Tibial artery (tissue), 4 donors: ENCODE data around the gene GPS2.

Source experiments
- DNase-seq, 2 donors: peaks; one replicate each; pipeline ENCODE4 v3.0.0-alpha.2; 2019
- H3K27ac ChIP-seq, 2 donors: fragments of 200-600 bp; sonication (generic) in 1 of 2; 1 replicate in 1 of 2; 2 replicates in 1 of 2; pipeline ENCODE4 v1.5.1; 2018 to 2019; ENCODE audit warnings: mild to moderate bottlenecking in 1 of 2
- H3K27me3 ChIP-seq, 2 donors: fragments of 200-600 bp; sonication (generic) in 1 of 2; one replicate each; pipeline versions ENCODE4 v1.5.1 to v1.6.0; 2016 to 2019
- H3K36me3 ChIP-seq, 3 donors: fragments of 200-600 bp; sonication (generic) in 2 of 3; one replicate each; pipeline ENCODE4 v1.5.1; 2016 to 2019; ENCODE audit warnings: mild to moderate bottlenecking in 2 of 3
- H3K4me1 ChIP-seq, 4 donors: fragments of 200-600 bp; sonication (generic) in 2 of 4; 1 replicate in 3 of 4; 2 replicates in 1 of 4; pipeline ENCODE4 v1.5.1; 2016 to 2019
- H3K4me3 ChIP-seq, 2 donors: fragments of 200-600 bp; sonication (generic) in 1 of 2; 1 replicate in 1 of 2; 2 replicates in 1 of 2; pipeline ENCODE4 v1.5.1; 2018 to 2019; ENCODE audit warnings: mild to moderate bottlenecking in 2 of 2
- H3K9me3 ChIP-seq, 3 donors: fragments of 200-600 bp; sonication (generic) in 1 of 3; one replicate each; pipeline ENCODE4 v1.5.1; 2016 to 2019
- intact Hi-C: fragments of 100-400 bp; cut with DNase I; formaldehyde crosslinking; loops from one replicate; pipeline ENCODE4 v1.15.0; 2023; ENCODE audit warnings: low total_unique reads
- TF ChIP-seq, protein P1 (sequence below), 2 experiments: fragments of 200-600 bp in 1 of 2; fragments of 450-650 bp in 1 of 2; IDR thresholded peaks; one replicate each; pipeline ENCODE4 v1.5.1; 2017 to 2019; ENCODE audit warnings: antibody characterized with exemption in 2 of 2, mild to moderate bottlenecking in 1 of 2, moderate library complexity in 1 of 2

Gene GPS2

DNA sequence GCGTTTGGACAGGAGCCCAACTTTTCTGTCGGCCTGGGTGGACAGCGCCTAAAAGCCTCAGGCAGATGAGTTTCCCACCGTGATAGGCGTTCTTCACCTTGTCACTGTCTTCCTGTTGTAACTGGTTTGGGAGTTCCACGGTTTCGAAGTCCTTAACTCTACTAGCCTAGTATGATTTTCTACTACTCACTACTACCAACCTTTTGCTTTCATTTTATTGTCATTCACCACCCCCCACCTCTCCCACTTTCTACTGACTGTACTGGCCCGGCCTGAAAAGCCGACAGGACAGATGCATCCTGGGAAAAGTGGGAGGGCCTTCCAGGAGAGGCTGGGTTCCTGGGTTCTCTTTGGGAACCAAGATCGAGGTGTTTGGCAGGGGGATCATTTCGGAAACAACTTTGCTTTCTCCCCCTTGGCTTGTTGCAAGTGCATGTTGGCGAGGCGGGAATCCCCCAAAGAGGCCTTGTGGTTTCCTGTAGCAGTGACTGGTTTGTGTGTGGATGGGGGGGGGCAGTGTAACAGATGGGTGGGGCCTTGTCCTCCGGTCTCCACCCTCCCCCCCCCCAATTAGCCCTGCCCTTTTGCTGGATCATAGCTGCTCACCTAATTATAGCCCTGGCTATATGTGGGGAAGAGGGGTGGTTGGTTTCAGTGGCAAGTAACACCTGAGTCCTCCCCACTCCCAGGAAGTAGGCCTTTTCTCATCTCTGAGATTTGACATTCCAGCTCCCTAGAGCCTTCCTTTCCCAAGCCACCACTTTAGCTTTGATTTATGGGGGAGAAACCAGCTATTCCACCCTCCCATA is 6.3 kb downstream of the GPS2 start:
- intact Hi-C loops = no loop called here
- H3K4me1 ChIP-seq = peaks cover 0 to 48% (median 37%) of the 10 kb centered on the region in 4 donors
- no peaks in the 10 kb centered on the region for H3K9me3 ChIP-seq
- DNase-seq = peak; percentile 80 to 87
- H3K36me3 ChIP-seq = peaks cover 39 to 47% (median 43%) of the 10 kb centered on the region in 3 donors
- no peaks in the 10 kb centered on the region for H3K27me3 ChIP-seq
- peak overlapping the region; percentile 91 to 98 for H3K4me3 ChIP-seq
- TF ChIP-seq, protein P1, sequence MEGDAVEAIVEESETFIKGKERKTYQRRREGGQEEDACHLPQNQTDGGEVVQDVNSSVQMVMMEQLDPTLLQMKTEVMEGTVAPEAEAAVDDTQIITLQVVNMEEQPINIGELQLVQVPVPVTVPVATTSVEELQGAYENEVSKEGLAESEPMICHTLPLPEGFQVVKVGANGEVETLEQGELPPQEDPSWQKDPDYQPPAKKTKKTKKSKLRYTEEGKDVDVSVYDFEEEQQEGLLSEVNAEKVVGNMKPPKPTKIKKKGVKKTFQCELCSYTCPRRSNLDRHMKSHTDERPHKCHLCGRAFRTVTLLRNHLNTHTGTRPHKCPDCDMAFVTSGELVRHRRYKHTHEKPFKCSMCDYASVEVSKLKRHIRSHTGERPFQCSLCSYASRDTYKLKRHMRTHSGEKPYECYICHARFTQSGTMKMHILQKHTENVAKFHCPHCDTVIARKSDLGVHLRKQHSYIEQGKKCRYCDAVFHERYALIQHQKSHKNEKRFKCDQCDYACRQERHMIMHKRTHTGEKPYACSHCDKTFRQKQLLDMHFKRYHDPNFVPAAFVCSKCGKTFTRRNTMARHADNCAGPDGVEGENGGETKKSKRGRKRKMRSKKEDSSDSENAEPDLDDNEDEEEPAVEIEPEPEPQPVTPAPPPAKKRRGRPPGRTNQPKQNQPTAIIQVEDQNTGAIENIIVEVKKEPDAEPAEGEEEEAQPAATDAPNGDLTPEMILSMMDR (IDR thresholded peaks at IDR 0.05) = no peak
- H3K27ac ChIP-seq = peak overlapping the region; percentile 95 to 99

- H3K4me3 ChIP-seq = peak overlapping the region; percentile 91 to 98
- peaks cover 0 to 40% (median 31%) of the 10 kb centered on the region in 4 donors for H3K4me1 ChIP-seq
- TF ChIP-seq, protein P1 (IDR thresholded peaks at IDR 0.05) = peak in 1 of 2 experiments; percentile 11
- peaks cover 31 to 38% (median 34%) of the 10 kb centered on the region in 3 donors for H3K36me3 ChIP-seq
- no peaks in the 10 kb centered on the region for H3K27me3 ChIP-seq
- peak in 1 of 2 donors; percentile 78 for DNase-seq
- peak overlapping the region; percentile 95 to 99 for H3K27ac ChIP-seq
- H3K9me3 ChIP-seq = no peaks in the 10 kb centered on the region
- intact Hi-C loops = no loop called here
Measured at GRCh38 chr17:7307686-7308624, 7.2 kb downstream of the GPS2 start.

DNA sequence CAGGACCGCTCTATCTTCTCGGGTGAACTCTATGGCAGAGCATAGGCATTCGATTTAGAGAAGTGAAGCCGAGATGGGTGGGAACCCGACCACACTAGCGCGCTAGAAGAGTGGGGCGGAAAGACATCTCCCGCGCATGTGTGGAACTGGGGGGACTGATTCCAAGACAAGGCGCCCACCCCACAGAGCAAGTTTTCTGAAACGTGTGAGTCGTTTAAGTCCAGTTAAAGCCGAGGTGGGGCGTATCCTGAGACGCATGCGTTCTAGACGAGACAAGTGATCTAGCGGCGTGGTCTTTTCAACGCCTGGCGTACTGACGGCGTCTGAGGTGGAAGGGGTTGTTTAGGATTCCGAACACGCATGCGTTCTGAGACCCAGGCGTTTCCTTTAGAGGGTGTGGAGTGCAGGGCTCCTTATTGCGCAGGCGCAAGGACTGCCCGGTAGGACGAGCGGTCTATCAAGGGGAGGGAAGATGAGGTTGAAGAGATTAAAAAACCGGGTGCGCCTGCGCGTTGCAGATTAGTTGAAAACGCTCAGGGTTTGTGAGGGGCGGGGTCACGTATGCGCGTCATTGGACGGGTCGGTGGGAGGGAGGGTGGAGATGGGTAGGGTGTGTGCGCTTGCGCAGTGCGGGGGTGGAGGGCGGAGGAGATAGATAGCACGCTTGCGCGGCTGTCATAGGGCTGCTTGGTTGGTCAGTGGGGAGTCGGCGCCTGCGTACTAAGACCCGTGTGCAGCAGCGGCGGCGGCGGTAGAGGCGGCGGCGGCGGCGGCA is 8.1 kb downstream of the GPS2 start, which contains the start of gene EIF5A:
Gene EIF5A (plus strand): TSS at position 718 of the 775 bp plus-strand sequence. CDS start 2,008 bp downstream, outside the sequence.
- H3K27ac ChIP-seq = peak within 1 kb of the TSS; percentile 95 to 99
- intact Hi-C loops = no loop called here
- peaks cover 23 to 30% (median 25%) of the 10 kb centered on the region in 3 donors for H3K36me3 ChIP-seq
- TF ChIP-seq, protein P1 (IDR thresholded peaks at IDR 0.05) = peak in 1 of 2 experiments; percentile 3
- no peaks in the 10 kb centered on the region for H3K9me3 ChIP-seq
- peaks cover 0 to 34% (median 27%) of the 10 kb centered on the region in 4 donors for H3K4me1 ChIP-seq
- peak within 1 kb of the TSS; percentile 91 to 98 for H3K4me3 ChIP-seq
- H3K27me3 ChIP-seq = peaks cover 0 to 2% of the 10 kb centered on the region in 2 donors
- peak; percentile 99 to 100 for DNase-seq

GRCh38 chr17:7304179-7304578 is 11.0 kb downstream of the GPS2 start:
- TF ChIP-seq, protein P1 (IDR thresholded peaks at IDR 0.05) = no peak
- peaks cover 0 to 6% of the 10 kb centered on the region in 2 donors for H3K27me3 ChIP-seq
- no peak for DNase-seq
- H3K36me3 ChIP-seq = peaks cover 0 to under 1% (median 0%) of the 10 kb centered on the region in 3 donors
- no peak overlapping the region for H3K4me3 ChIP-seq
- H3K4me1 ChIP-seq = peaks cover 0 to 12% (median 9%) of the 10 kb centered on the region in 4 donors
- no peaks in the 10 kb centered on the region for H3K9me3 ChIP-seq
- intact Hi-C loops = loop anchor here (5.0 kb wide), 1 partner anchor 42 kb away; the partner anchor contains the start of gene CLDN7
- no peak overlapping the region for H3K27ac ChIP-seq
